HG03280 (cell line): ENCODE data around the gene CERS2.
A peak's percentile ranks its signal among the peaks of the same experiment; 100 is the strongest.
"Not testable (repeated sequence)": the region's sequence is repeated elsewhere in the genome, so short reads cannot be mapped to it uniquely, and the experiment has no call there.

ENCODE experiments used
- ATAC-seq: cut with Tn5 transposase; IDR thresholded peaks from one replicate; pipeline ENCODE4 v1.9.1; 2021; ENCODE audit warnings: mild to moderate bottlenecking, moderate library complexity; ENCODE audit not compliant: unreplicated experiment

Gene CERS2

GRCh38 chr1:150970808-150971582 is 3.6 kb downstream of the CERS2 start:
- no peak for ATAC-seq

- ATAC-seq = no peak
These were observed 5.0 kb downstream of the CERS2 start for GRCh38 chr1:150969626-150970025.

- ATAC-seq = no peak
These were observed 6.1 kb downstream of the CERS2 start for GRCh38 chr1:150968491-150968890.

GRCh38 chr1:150967936-150968335 is 6.7 kb downstream of the CERS2 start:
- no peak for ATAC-seq

- no peak for ATAC-seq
These were observed 8.6 kb downstream of the CERS2 start for GRCh38 chr1:150966011-150966410.

- ATAC-seq = no peak
These were observed 9.0 kb downstream of the CERS2 start for GRCh38 chr1:150965605-150966004.

GRCh38 chr1:150964164-150964489 is 10.5 kb downstream of the CERS2 start:
- no peak for ATAC-seq

GRCh38 chr1:150963321-150964163 is 11.1 kb downstream of the CERS2 start:
- no peak for ATAC-seq

- no peak for ATAC-seq
These were observed 12.9 kb downstream of the CERS2 start for GRCh38 chr1:150961756-150962155.

- ATAC-seq = no peak
These were observed 14.0 kb downstream of the CERS2 start for GRCh38 chr1:150960646-150961045.

- ATAC-seq = no peak
These were observed 17.0 kb downstream of the CERS2 start for GRCh38 chr1:150957666-150958065.

GRCh38 chr1:150955280-150955679 is 19.4 kb downstream of the CERS2 start:
- ATAC-seq = no peak

GRCh38 chr1:150954708-150955107 is 19.9 kb downstream of the CERS2 start:
- no peak for ATAC-seq

- no peak for ATAC-seq
These were observed 29.8 kb downstream of the CERS2 start for GRCh38 chr1:150944856-150945255.

- no peak for ATAC-seq
These were observed 42.9 kb downstream of the CERS2 start for GRCh38 chr1:150931773-150932172.

- ATAC-seq = not testable (repeated sequence)
These were observed 45.9 kb downstream of the CERS2 start for GRCh38 chr1:150928775-150929174.

GRCh38 chr1:150928286-150928685 is 46.3 kb downstream of the CERS2 start:
- ATAC-seq = no peak

- no peak for ATAC-seq
These were observed 47.0 kb downstream of the CERS2 start for GRCh38 chr1:150927624-150928023.

GRCh38 chr1:150926097-150926741 is 48.4 kb downstream of the CERS2 start, which contains the start of gene SETDB1:
Gene SETDB1, plus strand, starts transcription at chr1:150926363. Its CDS starts 1,352 bp downstream, at chr1:150927715.
- ATAC-seq = peak; percentile 89

GRCh38 chr1:150925080-150925479 is 49.6 kb downstream of the CERS2 start:
- no peak for ATAC-seq

GRCh38 chr1:150922519-150922975 is 52.1 kb downstream of the CERS2 start:
- peak; percentile 35 for ATAC-seq
